Heart right ventricle (tissue), 16 donors: ENCODE measurements around the gene BTBD16. TPM values are rescaled to one million over a fixed set of nuclear protein-coding genes. Genes with fewer than 3 reads are reported as not detected.

Experiments
- ATAC-seq, 8 donors: fragments of 200-7000 bp; cut with Tn5 transposase; one replicate each; pipeline ENCODE4 v1.9.1; 2020; ENCODE audit warnings: mild to moderate bottlenecking in 8 of 8, moderate library complexity in 8 of 8, moderate number of reproducible peaks in 1 of 8
- DNase-seq, 2 donors: peaks; one replicate each; pipeline ENCODE4 v3.0.0-alpha.2; 2020
- H3K27ac ChIP-seq, 10 donors: fragments of 200-600 bp; sonication (generic) in 2 of 10; one replicate each; pipeline versions ENCODE4 v1.5.0 to v1.8.0; 2020 to 2022; ENCODE audit warnings: mild to moderate bottlenecking in 3 of 10
- H3K27me3 ChIP-seq, 7 donors: fragments of 200-600 bp; one replicate each; pipeline ENCODE4 v1.8.0; 2021 to 2022; ENCODE audit warnings: mild to moderate bottlenecking in 2 of 7
- H3K36me3 ChIP-seq, 9 donors: fragments of 200-600 bp; sonication (generic) in 1 of 9; one replicate each; pipeline versions ENCODE4 v1.5.0 to v1.8.0; 2020 to 2022; ENCODE audit warnings: mild to moderate bottlenecking in 2 of 9
- H3K4me1 ChIP-seq, 9 donors: fragments of 200-600 bp; sonication (generic) in 1 of 9; one replicate each; pipeline versions ENCODE4 v1.5.0 to v1.8.0; 2020 to 2022; ENCODE audit warnings: mild to moderate bottlenecking in 4 of 9
- H3K4me3 ChIP-seq, 10 donors: fragments of 200-600 bp; sonication (generic) in 2 of 10; one replicate each; pipeline versions ENCODE4 v1.5.0 to v1.8.0; 2020 to 2022; ENCODE audit warnings: mild to moderate bottlenecking in 7 of 10, moderate library complexity in 2 of 10
- H3K9me3 ChIP-seq, 11 donors: fragments of 200-600 bp in 10 of 11; sonication (generic) in 2 of 11; one replicate each; pipeline versions ENCODE4 v1.5.0 to v1.8.0; 2013 to 2022; ENCODE audit warnings: mild to moderate bottlenecking in 2 of 11, control low read depth in 1 of 11, moderate library complexity in 1 of 11
- WGBS, 2 donors: extraction: QIAGEN DNeasy Blood & Tissue Kit; methylation state at CpG; one replicate each; pipeline ENCODE4 v1.1.7; 2013; ENCODE audit warnings: inconsistent platforms in 1 of 2; 5-methylcytosine and 5-hydroxymethylcytosine counted together
- intact Hi-C, 10 donors: fragments of 100-400 bp; cut with DNase I; formaldehyde crosslinking; loops; one replicate each; pipeline versions ENCODE4 v1.11.1 to v1.14.2; 2022
- polyA plus RNA-seq, 2 donors: library from polyadenylated mRNA; stranded (reverse); fragments of 200-250 nt; gene quantifications; one replicate each; pipeline ENCODE4 v1.2.3, GENCODE V29; 2013
- total RNA-seq, 10 donors: library from RNA; stranded (reverse); fragmentation: NEBNext Ultra II Directional in 3 of 10; extraction: Animal tissue kit (Norgen Biotek cat#: 25700) in 3 of 10; gene quantifications; one replicate each; pipeline versions ENCODE4 v1.2.1 to v1.2.4, GENCODE V29; 2021 to 2023
- TF ChIP-seq, protein P1 (sequence below), 9 donors: fragments of 200-600 bp; sonication (generic) in 2 of 9; IDR thresholded peaks; one replicate each; pipeline versions ENCODE4 v1.5.0 to v1.8.0; 2021 to 2022; ENCODE audit warnings: antibody characterized with exemption in 9 of 9, mild to moderate bottlenecking in 5 of 9, moderate library complexity in 1 of 9
- donor health status: Arrhythmogenic right ventricular cardiomyopathy.
- donor health status: ischemic (EF 13 %, LVEDD 7.1; RV severe dilation, severe dysfunction).
- donor health status: healthy with polysubstance abuse.
- donor health status: DM: no; HTN: yes; CAD: no.
- donor health status: DM: no; HTN: no; CAD: no.
- donor health status: ischemic (EF 25% LVEDD 6.9; RV normal size, moderate dysfunction).
- donor health status: ischemic (EF 25% LVEDD 5.7; RV mildly dilated, moderate dysfunction).
- donor health status: healthy.
- donor health status: DM: yes; HTN: yes; CAD: no.
- donor health status: Ischemic cardiomyopathy.
- donor health status: ischemic (EF 35%, LVEDD 5.7; RV mildly dilated, moderate dysfunction).
- donor health status: nonischemic (EF 11% LVEDD 7.7; RV severe dilation, severe dysfunction).
- donor health status: DM: yes; HTN: yes; CAD: no.
- donor health status: PGD.
- donor health status: ischemic (EF 29% LVEDD 5.4; RV normal size, mild dysfunction).
- donor health status: nonischemic (EF 23%, LVEDD 6.1; RV moderate dilation, normal function).

BTBD16 gene
- total and polyA plus RNA-seq, 12 donors, result 0.29 to 0.76 TPM; not detected in 10

DNA sequence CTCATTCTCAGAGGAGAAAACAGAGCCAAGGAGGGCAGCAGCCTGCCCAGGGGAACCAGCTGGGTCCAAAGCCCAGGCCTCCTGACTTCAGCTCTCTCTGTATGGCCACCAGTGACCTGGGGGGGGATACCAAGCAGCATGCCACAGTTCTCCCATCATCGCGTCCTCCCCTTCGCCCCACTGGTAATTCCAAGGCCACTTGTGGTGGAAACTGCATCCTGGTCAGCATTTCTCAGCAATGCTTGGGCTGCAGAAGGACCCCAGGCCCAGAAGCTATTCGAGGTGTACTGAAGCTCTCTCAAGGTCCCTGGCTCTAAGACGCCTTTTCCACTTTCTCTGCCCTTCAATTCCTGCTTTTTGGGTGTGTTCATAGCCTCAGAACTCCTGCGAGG, 27.1 kb downstream of the BTBD16 start:
- WGBS, 2 donors, result 83 to 89% methylated on average over 6 of the region's 6 CpGs
- TF ChIP-seq, protein P1, sequence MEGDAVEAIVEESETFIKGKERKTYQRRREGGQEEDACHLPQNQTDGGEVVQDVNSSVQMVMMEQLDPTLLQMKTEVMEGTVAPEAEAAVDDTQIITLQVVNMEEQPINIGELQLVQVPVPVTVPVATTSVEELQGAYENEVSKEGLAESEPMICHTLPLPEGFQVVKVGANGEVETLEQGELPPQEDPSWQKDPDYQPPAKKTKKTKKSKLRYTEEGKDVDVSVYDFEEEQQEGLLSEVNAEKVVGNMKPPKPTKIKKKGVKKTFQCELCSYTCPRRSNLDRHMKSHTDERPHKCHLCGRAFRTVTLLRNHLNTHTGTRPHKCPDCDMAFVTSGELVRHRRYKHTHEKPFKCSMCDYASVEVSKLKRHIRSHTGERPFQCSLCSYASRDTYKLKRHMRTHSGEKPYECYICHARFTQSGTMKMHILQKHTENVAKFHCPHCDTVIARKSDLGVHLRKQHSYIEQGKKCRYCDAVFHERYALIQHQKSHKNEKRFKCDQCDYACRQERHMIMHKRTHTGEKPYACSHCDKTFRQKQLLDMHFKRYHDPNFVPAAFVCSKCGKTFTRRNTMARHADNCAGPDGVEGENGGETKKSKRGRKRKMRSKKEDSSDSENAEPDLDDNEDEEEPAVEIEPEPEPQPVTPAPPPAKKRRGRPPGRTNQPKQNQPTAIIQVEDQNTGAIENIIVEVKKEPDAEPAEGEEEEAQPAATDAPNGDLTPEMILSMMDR (IDR thresholded peaks at IDR 0.05), result no peak
- DNase-seq (no peak), ATAC-seq (no peak)
- Histone ChIP-seq H3K36me3 (no peaks in the 10 kb centered on the region), H3K27ac (no peak overlapping the region), H3K4me1 (peaks cover 0 to 14% (median 6%) of the 10 kb centered on the region in 9 donors), H3K9me3 (no peaks in the 10 kb centered on the region), H3K27me3 (no peaks in the 10 kb centered on the region), H3K4me3 (no peak overlapping the region)
- intact Hi-C loops, result loop anchor here (1.0 to 10.0 kb wide), 15 partner anchors 44 to 1257 kb away; no protein-coding TSS in a partner anchor

DNA sequence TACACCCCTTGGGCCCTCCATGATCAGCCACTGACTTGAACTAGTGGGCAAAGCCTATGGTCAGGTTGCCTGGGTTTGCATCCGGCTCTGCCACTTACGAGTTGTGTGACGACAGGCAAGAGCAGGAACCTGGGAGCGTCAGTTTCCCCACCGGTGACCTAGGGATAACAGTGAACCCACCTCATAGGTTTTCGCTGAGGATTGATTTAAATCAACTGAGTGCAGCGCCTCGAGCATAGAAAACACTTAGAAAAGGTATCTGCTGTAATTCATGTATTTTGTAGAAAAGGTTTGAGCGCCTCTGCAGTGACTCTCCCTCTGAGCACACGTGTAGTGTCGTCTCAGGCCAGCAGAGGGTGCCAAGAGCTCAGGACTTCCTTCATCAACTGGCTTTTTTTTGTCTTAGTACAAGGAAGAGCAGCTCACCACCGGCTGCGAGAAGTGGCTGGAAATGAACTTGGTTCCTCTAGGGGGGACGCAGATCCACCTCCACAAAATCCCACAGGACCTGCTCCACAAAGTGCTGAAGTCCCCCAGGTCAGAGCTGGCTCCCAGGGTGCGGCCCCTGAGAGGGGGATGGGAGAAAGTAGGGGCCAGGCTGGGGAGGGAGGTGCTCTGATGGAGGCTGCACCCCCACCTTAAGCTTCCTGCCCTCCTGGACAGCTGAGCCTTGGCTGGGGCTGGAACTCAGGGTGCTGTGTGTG, 27.7 kb downstream of the BTBD16 start:
- TF ChIP-seq, protein P1 (IDR thresholded peaks at IDR 0.05), result peak; percentile 84 to 96 (median 92)
- DNase-seq, result peak; percentile 70 to 72
- intact Hi-C loops, result loop anchor here (1.0 to 10.0 kb wide), 15 partner anchors 44 to 1256 kb away; no protein-coding TSS in a partner anchor
- 26 to 28% methylated on average over 15 of the region's 15 CpGs for WGBS, 2 donors
- H3K9me3 ChIP-seq, result no peaks in the 10 kb centered on the region
- peak; percentile 77 to 92 (median 89) for ATAC-seq
- H3K4me3 ChIP-seq, result peak overlapping the region in 4 of 10 donors; percentile 2 to 25 (median 14)
- peaks cover 0 to 14% (median 6%) of the 10 kb centered on the region in 9 donors for H3K4me1 ChIP-seq
- no peaks in the 10 kb centered on the region for H3K27me3 ChIP-seq
- H3K27ac ChIP-seq, result no peak overlapping the region
- H3K36me3 ChIP-seq, result no peaks in the 10 kb centered on the region

DNA sequence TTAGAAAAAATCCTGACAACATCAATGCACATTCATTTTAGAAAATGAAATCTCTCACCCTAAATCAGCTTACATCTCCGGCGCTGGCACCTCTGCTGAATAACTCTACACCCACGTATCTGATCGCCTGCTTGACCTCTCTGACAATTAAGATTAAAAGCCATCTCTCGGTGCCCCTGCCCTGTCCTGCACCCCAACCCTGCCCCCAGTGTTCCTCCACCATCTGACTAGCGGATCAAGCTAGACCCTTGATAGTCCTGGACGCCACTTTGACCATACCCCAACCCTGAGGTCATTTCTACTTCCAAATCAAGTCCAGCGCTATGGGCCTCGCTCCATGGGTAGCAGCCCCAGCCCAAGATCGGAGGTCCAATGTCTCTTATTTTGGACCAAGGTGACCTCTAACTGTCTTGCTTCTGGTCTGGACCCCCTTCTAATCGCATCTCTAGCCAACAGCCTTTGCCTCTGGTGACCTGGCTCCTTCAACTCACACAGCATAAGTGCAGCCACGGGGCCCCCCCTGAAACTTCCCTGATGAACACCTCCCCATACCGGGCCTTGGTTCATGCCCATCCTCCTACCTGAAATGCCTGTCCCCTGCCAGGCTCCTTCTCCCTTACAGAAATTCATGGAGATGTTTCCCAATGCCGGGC, 28.5 kb downstream of the BTBD16 start:
- TF ChIP-seq, protein P1 (IDR thresholded peaks at IDR 0.05), result no peak
- Histone ChIP-seq H3K36me3 (no peaks in the 10 kb centered on the region), H3K4me1 (peaks cover 0 to 14% (median 6%) of the 10 kb centered on the region in 9 donors), H3K27ac (no peak overlapping the region), H3K4me3 (peak overlapping the region in 1 of 10 donors; percentile 2), H3K9me3 (no peaks in the 10 kb centered on the region), H3K27me3 (no peaks in the 10 kb centered on the region)
- ATAC-seq, result no peak
- DNase-seq, result no peak
- 87% methylated on average over 14 of the region's 14 CpGs for WGBS, 2 donors
- intact Hi-C loops, result loop anchor here (1.0 to 10.0 kb wide), 14 partner anchors 43 to 1255 kb away; partner anchors contain the start of gene DMBT1 (in 1 of the 10)

DNA sequence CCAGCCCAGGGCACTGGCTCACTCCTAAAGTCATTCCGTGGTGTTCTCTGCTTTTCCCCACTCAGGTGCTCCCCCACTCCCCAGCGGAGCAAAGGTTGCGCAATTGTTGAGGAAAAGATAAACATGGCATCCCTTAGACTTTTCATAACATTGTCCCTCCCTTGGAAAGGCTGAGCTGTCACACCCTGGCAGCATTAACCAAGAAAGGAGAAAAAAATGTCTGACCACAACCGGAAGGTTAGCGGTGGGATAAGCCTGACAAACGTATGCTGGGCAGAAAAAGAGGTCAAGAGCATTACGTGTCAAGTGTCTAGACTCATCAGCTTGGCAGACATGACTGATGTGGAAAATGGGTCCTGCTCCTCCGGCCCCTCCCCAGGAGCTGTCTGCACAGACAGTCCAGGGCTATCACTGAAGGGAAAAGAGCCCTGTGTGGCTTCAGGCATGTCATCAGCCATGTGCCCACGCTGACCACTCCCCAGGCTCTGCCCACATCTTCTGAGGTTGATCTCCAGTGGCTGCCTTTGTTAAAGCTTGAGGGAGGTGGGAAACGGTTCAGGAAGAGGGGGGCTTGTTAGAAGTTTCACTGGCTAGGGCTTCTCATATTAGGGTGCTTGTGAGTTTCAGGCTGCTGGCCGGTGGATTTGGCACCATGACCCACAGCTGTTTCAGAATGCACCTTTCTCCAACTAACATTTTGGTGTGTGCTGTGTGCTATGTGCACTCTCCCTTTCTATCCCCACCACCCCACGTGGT, 30.1 kb downstream of the BTBD16 start:
- Histone ChIP-seq H3K27me3 (no peaks in the 10 kb centered on the region), H3K36me3 (no peaks in the 10 kb centered on the region), H3K4me1 (peaks cover 0 to 11% (median 6%) of the 10 kb centered on the region in 9 donors), H3K9me3 (peaks cover 0 to 11% (median 0%) of the 10 kb centered on the region in 11 donors), H3K4me3 (no peak overlapping the region), H3K27ac (peak overlapping the region in 2 of 10 donors; percentile 25 to 68)
- WGBS, 2 donors, result 65 to 69% methylated on average over 12 of the region's 12 CpGs
- DNase-seq, result no peak
- intact Hi-C loops, result loop anchor here in 3 of 10 donors (2.0 to 5.0 kb wide), 3 partner anchors 41 to 261 kb away; partner anchors contain the start of gene DMBT1 (in 1 of the 3)
- TF ChIP-seq, protein P1 (IDR thresholded peaks at IDR 0.05), result no peak
- peak in 4 of 8 donors; percentile 5 to 29 (median 20) for ATAC-seq
